Measurements from ENCODE around the gene EBF3.

The EBF3 gene

GRCh38 chr10:129942936-129943715 is 20.9 kb downstream of the EBF3 start:
- no peak for DNase-seq (ENCODE audit: low read depth in 2 of 2)

DNA sequence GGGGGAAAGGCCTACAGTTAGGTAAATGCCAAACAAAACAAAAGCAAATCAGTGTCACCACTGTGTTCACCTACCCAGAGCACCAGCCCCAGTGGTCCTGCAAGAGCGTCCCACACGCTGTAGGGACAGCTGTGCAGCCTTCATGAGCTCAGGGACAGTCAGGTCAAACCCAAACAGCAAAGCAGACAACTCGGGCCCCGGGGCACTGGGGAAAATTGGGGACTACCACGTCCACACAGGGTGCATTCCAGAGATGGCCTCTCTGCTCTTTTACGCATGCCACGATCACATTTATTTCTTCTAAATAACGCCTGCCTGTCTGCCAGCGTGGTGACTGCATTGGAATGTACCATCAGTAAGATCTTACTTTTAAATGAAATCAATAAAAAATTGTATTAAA is 21.7 kb downstream of the EBF3 start:
- no peak for DNase-seq (ENCODE audit: low read depth in 2 of 2)

- no peak for DNase-seq (ENCODE audit: low read depth in 2 of 2)
Measured at GRCh38 chr10:129942019-129942277, 22.1 kb downstream of the EBF3 start.

DNA sequence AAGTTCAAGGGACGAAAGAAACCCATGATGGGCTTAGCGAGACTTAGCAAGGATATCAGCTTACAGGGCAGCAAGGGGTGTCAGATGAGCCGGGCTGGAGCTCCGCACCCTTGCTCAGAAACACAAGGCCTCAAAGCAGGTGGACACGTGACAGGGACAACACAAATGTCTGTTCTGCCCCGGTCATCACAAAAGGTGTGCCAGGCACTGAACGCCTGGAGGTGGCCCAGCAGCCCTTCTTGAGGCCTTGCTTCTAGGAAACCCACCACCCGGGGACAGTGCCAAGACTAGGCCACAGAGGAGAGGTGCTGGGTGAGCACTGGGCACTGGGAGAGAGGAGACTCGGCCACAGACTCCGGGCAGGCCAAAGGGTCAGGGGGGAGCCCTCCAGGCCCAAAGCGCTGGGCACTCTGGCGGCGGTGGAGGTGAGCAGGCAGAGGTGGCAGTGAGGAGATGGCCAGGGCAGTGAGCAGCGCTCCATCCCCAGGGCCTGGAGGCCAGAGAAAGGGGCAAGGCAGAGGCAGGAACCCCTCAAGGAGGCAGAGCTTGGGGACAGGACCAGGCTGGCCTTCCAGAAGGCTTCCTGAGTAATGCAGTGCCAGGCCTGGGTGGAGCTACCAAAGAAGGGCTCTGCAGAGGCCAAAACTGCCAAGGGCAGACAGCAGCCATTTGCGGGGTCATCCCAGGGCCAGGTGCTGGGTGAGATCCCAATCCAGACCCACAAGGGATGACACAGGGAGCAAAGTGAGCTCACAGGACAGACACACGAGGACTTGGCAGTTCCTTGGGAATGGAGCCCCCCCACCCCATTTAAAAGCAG is 22.7 kb downstream of the EBF3 start:
- DNase-seq (ENCODE audit: low read depth in 2 of 2) = no peak

DNA sequence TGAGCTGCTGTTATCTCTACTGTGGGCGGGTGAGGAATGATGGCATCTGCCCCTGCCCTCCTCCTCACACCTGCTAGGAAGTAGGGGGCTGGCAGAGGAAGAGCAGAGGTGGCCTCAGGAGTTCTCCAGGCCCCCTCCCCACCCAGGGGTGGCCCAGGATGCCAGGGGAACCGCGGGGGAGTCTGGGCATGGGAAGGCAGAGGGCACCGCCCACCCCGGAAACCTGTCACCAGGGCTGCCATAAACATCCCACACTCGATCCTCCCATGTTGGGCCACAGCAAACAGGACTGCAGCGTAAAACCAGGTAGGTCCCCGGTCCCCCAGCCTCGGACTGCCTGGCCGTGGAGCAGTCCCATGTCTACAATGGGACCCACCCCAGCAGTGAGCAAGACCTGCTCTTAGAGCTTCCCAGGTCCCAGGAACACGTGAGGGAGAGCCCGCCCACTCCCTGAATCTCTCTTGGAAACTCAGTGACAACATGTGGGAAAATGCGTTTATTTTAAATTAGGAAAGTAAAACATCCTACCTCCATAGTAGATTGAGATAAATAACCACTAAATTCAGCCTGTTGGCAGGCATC is 23.4 kb downstream of the EBF3 start:
- DNase-seq (ENCODE audit: low read depth in 2 of 2) = no peak

- no peak for DNase-seq (ENCODE audit: low read depth in 2 of 2)
Measured at GRCh38 chr10:129939416-129940275, 24.4 kb downstream of the EBF3 start.

- DNase-seq (ENCODE audit: low read depth in 2 of 2) = no peak
Measured at GRCh38 chr10:129938460-129938859, 25.6 kb downstream of the EBF3 start.

DNA sequence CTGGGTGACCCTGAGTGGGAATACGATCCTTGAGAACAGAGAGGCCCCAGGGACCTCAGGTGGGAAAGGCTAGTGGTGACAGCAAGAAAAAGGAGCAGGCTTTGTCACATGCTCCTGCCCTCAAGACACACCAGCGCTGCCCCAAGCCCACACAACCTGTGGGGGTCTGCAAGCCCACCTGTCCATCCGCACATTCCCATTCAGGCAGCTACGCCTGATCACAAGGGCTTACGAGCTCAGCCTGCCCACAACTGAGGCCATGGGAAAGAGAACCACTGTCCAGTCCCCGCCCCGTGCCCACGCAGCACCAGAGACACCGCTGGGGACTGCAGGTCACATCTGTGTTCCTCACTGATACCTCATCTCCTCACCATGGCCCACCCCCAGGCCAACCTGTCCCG is 26.7 kb downstream of the EBF3 start:
- DNase-seq (ENCODE audit: low read depth in 2 of 2) = no peak

GRCh38 chr10:129936923-129937300 is 27.2 kb downstream of the EBF3 start:
- no peak for DNase-seq (ENCODE audit: low read depth in 2 of 2)

GRCh38 chr10:129936266-129936922 is 27.7 kb downstream of the EBF3 start:
- DNase-seq (ENCODE audit: low read depth in 2 of 2) = no peak

DNA sequence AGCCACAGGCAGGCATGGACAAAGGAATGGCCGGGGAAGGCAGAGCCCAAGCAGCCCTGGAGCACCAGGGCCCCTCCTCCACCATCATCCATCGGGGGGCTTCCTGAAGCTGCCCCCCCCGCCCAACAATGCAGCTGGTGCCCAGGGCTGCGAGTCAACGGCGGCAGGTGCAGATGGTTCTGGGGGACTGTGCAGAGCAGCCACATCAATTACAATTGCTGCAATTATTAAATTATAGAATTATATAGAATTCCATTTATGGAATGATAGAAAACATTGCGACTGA is 28.3 kb downstream of the EBF3 start:
- DNase-seq (ENCODE audit: low read depth in 2 of 2) = no peak

- no peak for DNase-seq (ENCODE audit: low read depth in 2 of 2)
Measured at GRCh38 chr10:129935102-129935866, 28.8 kb downstream of the EBF3 start.

DNA sequence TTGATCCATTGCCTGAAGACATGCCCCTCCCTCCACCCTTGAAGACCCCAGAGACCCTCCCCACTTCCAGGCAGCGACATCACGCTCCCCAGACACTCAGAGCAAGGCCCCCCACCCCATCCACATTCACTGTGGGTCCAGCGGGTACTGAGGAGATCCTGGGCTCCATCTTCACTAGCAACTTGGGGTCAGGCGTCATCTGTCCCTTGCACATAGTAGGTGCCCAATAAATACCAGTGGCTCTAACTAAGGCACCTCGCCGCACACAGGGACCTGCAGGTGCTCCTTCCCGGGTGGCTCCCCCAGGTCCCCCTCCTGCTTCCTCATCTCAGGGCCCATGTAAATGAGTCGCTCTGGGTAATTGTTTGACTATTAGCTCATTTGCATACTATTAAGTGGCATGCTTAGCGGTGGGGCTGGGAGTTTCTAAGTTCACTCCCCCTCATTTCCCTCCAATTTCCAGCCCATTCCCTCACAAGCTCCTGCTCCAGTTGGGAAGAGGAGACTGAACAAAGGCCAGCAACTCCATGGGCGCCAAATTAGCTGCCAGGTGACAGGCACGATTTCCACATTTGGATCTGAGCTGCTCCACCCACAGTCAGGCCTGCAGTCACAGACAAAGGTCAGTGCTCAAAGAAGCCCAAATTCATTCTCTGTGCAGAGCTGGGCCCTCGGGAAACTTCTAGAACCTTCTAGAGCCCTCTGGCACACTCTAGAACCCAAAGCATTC is 29.7 kb downstream of the EBF3 start:
- no peak for DNase-seq (ENCODE audit: low read depth in 2 of 2)

DNA sequence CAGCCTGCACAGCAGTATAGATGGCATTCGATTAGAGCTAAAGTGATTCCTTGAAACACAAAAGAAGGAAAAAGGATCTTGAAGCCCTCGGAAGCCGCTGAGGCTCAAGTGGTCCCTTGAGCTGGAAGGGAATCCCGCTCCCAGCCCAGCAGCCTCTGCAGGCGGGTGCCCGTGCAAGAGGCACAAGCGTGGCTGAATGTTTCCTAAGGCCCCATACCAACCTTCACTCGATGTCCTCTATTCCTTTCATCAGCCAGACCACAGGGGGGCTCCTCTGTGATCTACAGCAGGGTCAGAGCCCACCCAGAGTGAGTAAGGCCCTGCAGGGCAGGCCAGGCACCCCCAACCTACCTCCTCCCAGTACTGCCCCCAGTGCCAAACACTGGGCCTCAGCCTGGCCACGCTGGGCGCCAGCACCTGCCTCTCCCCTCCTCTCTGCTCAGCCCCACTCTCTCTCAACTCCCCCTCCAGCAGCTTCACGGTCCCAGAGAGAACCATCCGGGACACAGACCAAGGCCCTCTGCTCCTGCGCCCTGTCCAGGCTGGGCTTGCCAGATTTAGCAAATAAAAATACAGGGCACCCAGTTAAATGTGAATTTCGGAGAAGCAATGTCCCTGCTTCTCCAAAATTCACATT is 30.5 kb downstream of the EBF3 start:
- no peak for DNase-seq (ENCODE audit: low read depth in 2 of 2)

GRCh38 chr10:129932751-129933433 is 31.2 kb downstream of the EBF3 start:
- DNase-seq (ENCODE audit: low read depth in 2 of 2) = no peak

DNA sequence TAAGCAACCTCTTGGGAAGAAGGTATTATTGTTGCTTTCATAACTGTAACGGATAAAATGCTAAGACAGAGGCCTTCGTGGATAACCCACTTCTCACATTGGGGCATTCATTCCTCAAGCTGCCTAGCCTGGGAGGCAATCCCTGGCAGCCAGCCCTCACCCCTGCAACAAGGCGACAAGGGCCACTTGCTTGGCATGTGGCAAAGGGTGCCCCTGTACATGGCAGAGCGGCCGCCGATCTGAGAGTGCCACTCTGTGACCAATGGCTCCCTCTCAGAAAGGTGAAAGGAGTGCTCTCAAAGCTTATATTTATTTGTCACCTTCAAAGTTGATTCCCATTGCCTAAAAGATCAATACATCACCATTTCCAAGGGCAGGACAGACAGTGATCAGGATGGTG is 31.9 kb downstream of the EBF3 start:
- no peak for DNase-seq (ENCODE audit: low read depth in 2 of 2)

GRCh38 chr10:129929343-129930292 is 34.5 kb downstream of the EBF3 start:
- no peak for DNase-seq (ENCODE audit: low read depth in 2 of 2)
